C4-2B (cell line): ENCODE measurements around the gene TMEM132D.

Source experiments
- CTCF ChIP-seq: fragments of 450-650 bp; conservative IDR thresholded peaks from 2 replicates; pipeline ENCODE4 v1.5.1; 2017; ENCODE audit warnings: mild to moderate bottlenecking
- ZFX ChIP-seq: fragments of 450-650 bp; IDR thresholded peaks from 2 replicates; pipeline ENCODE4 v1.6.1; 2017

- no peak for TF ChIP-seq ZFX
- TF ChIP-seq CTCF: no peak
These were observed 878.8 kb downstream of the TMEM132D start for GRCh38 chr12:129025055-129025454.
